ENCODE results near the gene CDKAL1. TPM values are rescaled to one million over a fixed set of nuclear protein-coding genes. Genes with fewer than 3 reads are reported as not detected.
A peak's percentile ranks its signal among the peaks of the same experiment; 100 is the strongest.

Gene CDKAL1
- total and polyA plus RNA-seq, 2 of the 13 experiments (the other 11 are each of a cell fraction or from before 2014, with no cell fraction given), result 9.5 to 27.7 TPM

GRCh38 chr6:20907486-20908071 is 373.3 kb downstream of the CDKAL1 start:
- no TSS peak for BruUV-seq (replicated peaks)
- Histone ChIP-seq H3K27me3 (ENCODE audit: control insufficient read depth in 1 of 2, insufficient read depth in 2 of 2, low read length in 2 of 2) (no peaks in the 10 kb centered on the region), H3K4me3 (replicated peaks in 1 of 3; ENCODE audit: insufficient read depth in 1 of 3, low read depth in 2 of 3, low read length in 3 of 3) (no peak overlapping the region), H3K27ac (ENCODE audit: extremely low read length, insufficient read depth, low read length) (no peak overlapping the region), H2AFZ (ENCODE audit: low read length) (no peak overlapping the region), H3K9ac (ENCODE audit: insufficient read depth, low read depth, low read length) (no peak overlapping the region), H4K20me1 (ENCODE audit: insufficient read depth, low read length) (no peaks in the 10 kb centered on the region), H3K36me3 (replicated peaks in 1 of 2; ENCODE audit: control insufficient read depth in 1 of 2, insufficient read depth in 2 of 2, low read length in 2 of 2) (no peaks in the 10 kb centered on the region), H3K4me1 (ENCODE audit: insufficient read depth, low read length) (no peaks in the 10 kb centered on the region), H3K79me2 (ENCODE audit: insufficient read depth, low read length) (no peaks in the 10 kb centered on the region), H3K4me2 (ENCODE audit: low read depth, low read length) (no peak overlapping the region), H3K9me3 (ENCODE audit: low read length) (0 out of 2 replicates have a peak, but pooled peaks cover 5% of the 10 kb centered on the region)
- POLR2A ChIA-PET, result no interaction called here
- CTCF ChIA-PET (ENCODE audit: low intra/inter-chr PET ratio, low total read pairs), result no interaction called here
- DNase-seq (ENCODE audit: low spot score) (no peak), FAIRE-seq (no peak), ATAC-seq (peak; percentile 34; the same call in 1 of the 3 replicates)
- intact Hi-C loops (cut with micrococcal nuclease; ENCODE audit: unreplicated experiment), result no loop called here
- in situ Hi-C loops (cut with HindIII; ENCODE audit: extremely low pct_ligation_motif_present, low pct_unique_long_range_greater_than_20kb), result no loop called here
- WGBS (ENCODE audit: low lambda C conversion rate), result 89% methylated on average over 7 of the region's 7 CpGs
- TF ChIP-seq ZNF446 (CRISPR knock-in tag; IDR thresholded peaks at IDR 0.05) (no peak), NFKB2 (CRISPR knock-in tag; IDR thresholded peaks at IDR 0.05; ENCODE audit: borderline replicate concordance) (no peak), TEF (CRISPR knock-in tag; IDR thresholded peaks at IDR 0.05) (no peak), SIN3B (IDR thresholded peaks at IDR 0.05; ENCODE audit: low read length) (no peak), ZNF121 (CRISPR knock-in tag; IDR thresholded peaks at IDR 0.05) (no peak), MAFK (conservative IDR thresholded peaks at IDR 0.05 in 1 of 2, IDR thresholded peaks at IDR 0.05 in 1 of 2; ENCODE audit: low read length in 2 of 2) (no peak), STAG1 (CRISPR knock-in tag; IDR thresholded peaks at IDR 0.05) (peak; percentile 27; the same call in 1 of the 2 replicates), HOXA9 (CRISPR knock-in tag; IDR thresholded peaks at IDR 0.05; ENCODE audit: borderline replicate concordance) (no peak), ZBTB25 (CRISPR knock-in tag; IDR thresholded peaks at IDR 0.05) (no peak), KLF13 (CRISPR knock-in tag; IDR thresholded peaks at IDR 0.05) (no peak), HHEX (CRISPR knock-in tag; IDR thresholded peaks at IDR 0.05) (no peak), GPN1 (CRISPR knock-in tag; IDR thresholded peaks at IDR 0.05; ENCODE audit: borderline replicate concordance) (no peak), ZNF350 (CRISPR knock-in tag; IDR thresholded peaks at IDR 0.05; ENCODE audit: borderline replicate concordance, low read depth) (no peak), CTCF (CRISPR knock-in tag; IDR thresholded peaks at IDR 0.05) (peak; percentile 32), MEIS1 (CRISPR knock-in tag; IDR thresholded peaks at IDR 0.05; ENCODE audit: borderline replicate concordance) (no peak), KMT2A (CRISPR knock-in tag; IDR thresholded peaks at IDR 0.05) (no peak), ZNF652 (CRISPR knock-in tag; IDR thresholded peaks at IDR 0.05; ENCODE audit: borderline replicate concordance, low read depth) (peak; percentile 85), ZNF556 (CRISPR knock-in tag; IDR thresholded peaks at IDR 0.05; ENCODE audit: borderline replicate concordance) (no peak)
